22Rv1 (cell line): ENCODE results near the gene PRPF18.

ENCODE experiments used
- CTCF ChIP-seq: fragments of 450-650 bp; IDR thresholded peaks from 2 replicates; pipeline ENCODE4 v1.5.1; 2017; ENCODE audit warnings: mild to moderate bottlenecking
- ZFX ChIP-seq: fragments of 450-650 bp; IDR thresholded peaks from 2 replicates; pipeline ENCODE4 v1.6.1; 2017; ENCODE audit warnings: antibody characterized with exemption, borderline replicate concordance

GRCh38 chr10:13585943-13586342, 822 bp upstream of the PRPF18 start:
- TF ChIP-seq CTCF, result no peak
- TF ChIP-seq ZFX, result no peak
